ENCODE data around the gene METTL9. TPM values are rescaled to one million over a fixed set of nuclear protein-coding genes. Genes with fewer than 3 reads are reported as not detected.

METTL9 gene
- total RNA-seq, 1 experiment from 2014 or later, result 41.4 TPM

- BruUV-seq (replicated peaks), result no TSS peak
- Histone ChIP-seq H3K9ac (ENCODE audit: low read length) (no peak overlapping the region), H4K20me1 (ENCODE audit: insufficient read depth) (no peaks in the 10 kb centered on the region), H3K9me3 (ENCODE audit: control insufficient read depth in 1 of 2, insufficient read depth in 1 of 2, low read depth in 1 of 2, low read length in 2 of 2) (no peaks in the 10 kb centered on the region), H2AFZ (ENCODE audit: low read depth, low read length, poor library complexity, severe bottlenecking) (no peak overlapping the region), H3K4me3 (replicated peaks in 1 of 2; ENCODE audit: low read depth in 1 of 2, low read length in 2 of 2) (no peak overlapping the region), H3K4me1 (ENCODE audit: control insufficient read depth in 1 of 2, insufficient read depth in 2 of 2, low read length in 2 of 2) (no peaks in the 10 kb centered on the region), H3K9me2 (ENCODE audit: insufficient read depth) (no peaks in the 10 kb centered on the region), H3K4me2 (ENCODE audit: low read length) (no peak overlapping the region), H3K79me2 (ENCODE audit: insufficient read depth, low read length) (no peaks in the 10 kb centered on the region), H3K27ac (ENCODE audit: low read depth, low read length) (no peak overlapping the region), H3K27me3 (ENCODE audit: insufficient read depth, low read length) (no peaks in the 10 kb centered on the region), H3K36me3 (ENCODE audit: control insufficient read depth in 1 of 2, insufficient read depth in 2 of 2, low read length in 2 of 2) (no peaks in the 10 kb centered on the region)
- DNase-seq (ENCODE audit: low read depth, low spot score) (no peak), ATAC-seq (no peak)
- no peak for TF ChIP-seq SIN3A (IDR thresholded peaks at IDR 0.05; ENCODE audit: low read depth)
- no peak for TF ChIP-seq CBX3 (IDR thresholded peaks at IDR 0.05; ENCODE audit: low read depth)
- no peak for TF ChIP-seq REST (IDR thresholded peaks at IDR 0.05; ENCODE audit: low read depth)
- TF ChIP-seq MAX (IDR thresholded peaks at IDR 0.05), result no peak
- no peak for TF ChIP-seq EGR1 (IDR thresholded peaks at IDR 0.05; ENCODE audit: low read depth)
- no peak for TF ChIP-seq SRF (IDR thresholded peaks at IDR 0.05; ENCODE audit: low read depth)
- no peak for TF ChIP-seq YY1 (IDR thresholded peaks at IDR 0.05; ENCODE audit: extremely low read depth, insufficient replicate concordance, low read depth, low read length)
- intact Hi-C loops (cut with micrococcal nuclease), result no loop called here
- CTCF ChIA-PET, result no interaction called here
- POLR2A ChIA-PET, result no interaction called here
- RAD21 ChIA-PET (ENCODE audit: low non-redundant PET in 1 of 2, low total read pairs in 2 of 2, uncharacterized antibody in 2 of 2, unreplicated experiment in 2 of 2), result no interaction called here
Measured at GRCh38 chr16:21698169-21699032, 99.0 kb downstream of the METTL9 start.
